ENCODE data around the gene NPSR1.

Gene NPSR1

GRCh38 chr7:34719636-34720035 lies 61.6 kb downstream of the NPSR1 start:
- DNase-seq (ENCODE audit: insufficient read length, low spot score) (no peak), FAIRE-seq (no peak)

GRCh38 chr7:34720289-34720688 lies 62.3 kb downstream of the NPSR1 start:
- FAIRE-seq: no peak
- DNase-seq (ENCODE audit: insufficient read length, low spot score): no peak

DNA sequence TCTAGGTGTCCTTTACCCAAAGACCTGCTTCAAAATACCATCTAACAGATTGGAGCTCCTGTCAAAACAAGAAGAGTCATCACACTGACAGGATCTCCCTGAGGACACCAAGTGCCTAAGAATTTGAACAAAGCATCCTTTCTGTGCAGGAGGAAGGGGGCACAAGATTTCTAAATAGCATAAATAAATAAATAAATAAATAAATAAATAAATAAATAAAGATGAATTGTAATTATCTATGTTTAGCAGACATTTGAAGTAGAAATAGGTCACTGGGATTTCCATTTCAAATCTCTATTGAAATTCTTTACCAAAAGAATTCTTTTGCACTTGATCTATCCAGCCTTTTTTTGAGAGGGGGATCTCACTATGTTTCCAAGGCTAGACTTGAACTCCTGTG lies 65.3 kb downstream of the NPSR1 start:
- DNase-seq (ENCODE audit: insufficient read length, low spot score) (no peak), FAIRE-seq (no peak)

DNA sequence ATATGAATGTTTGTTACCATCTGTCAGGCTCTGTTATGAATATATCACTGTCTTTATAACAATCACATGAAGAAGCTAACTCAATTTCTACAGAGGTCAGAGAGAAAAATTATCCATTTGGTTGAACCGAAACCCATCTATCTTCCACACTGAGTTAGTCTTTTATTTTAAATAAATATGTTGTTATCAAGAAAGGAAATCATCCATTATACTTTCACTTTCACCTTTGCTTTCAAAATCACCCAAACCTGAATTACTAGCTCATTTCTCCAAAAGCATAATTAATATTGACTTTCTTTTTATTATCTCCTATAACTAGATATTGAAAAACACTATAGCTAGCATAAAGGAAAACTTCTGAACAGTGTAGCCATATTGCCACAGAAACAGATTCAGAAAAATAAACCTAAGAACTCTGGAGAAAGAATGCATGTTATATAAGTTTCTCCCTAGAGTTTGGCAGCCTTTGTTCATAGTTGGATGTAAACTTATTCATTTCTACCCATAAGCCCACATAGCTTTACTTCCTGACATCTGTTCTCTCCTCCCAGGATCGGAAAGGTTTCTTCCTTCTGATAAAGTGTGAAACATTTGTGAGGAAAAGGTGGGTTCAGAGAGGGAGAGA lies 66.0 kb downstream of the NPSR1 start:
- no peak for DNase-seq (ENCODE audit: insufficient read length, low spot score)
- no peak for FAIRE-seq

- no peak for FAIRE-seq
Measured at GRCh38 chr7:34726221-34726620, 68.2 kb downstream of the NPSR1 start.

GRCh38 chr7:34727464-34727995 lies 69.5 kb downstream of the NPSR1 start:
- FAIRE-seq: no peak
- no peak for DNase-seq (ENCODE audit: insufficient read length, low spot score)

More at GRCh38 chr7:34726221-34726620, 68.2 kb downstream of the NPSR1 start:
- DNase-seq (ENCODE audit: insufficient read length, low spot score): no peak

DNA sequence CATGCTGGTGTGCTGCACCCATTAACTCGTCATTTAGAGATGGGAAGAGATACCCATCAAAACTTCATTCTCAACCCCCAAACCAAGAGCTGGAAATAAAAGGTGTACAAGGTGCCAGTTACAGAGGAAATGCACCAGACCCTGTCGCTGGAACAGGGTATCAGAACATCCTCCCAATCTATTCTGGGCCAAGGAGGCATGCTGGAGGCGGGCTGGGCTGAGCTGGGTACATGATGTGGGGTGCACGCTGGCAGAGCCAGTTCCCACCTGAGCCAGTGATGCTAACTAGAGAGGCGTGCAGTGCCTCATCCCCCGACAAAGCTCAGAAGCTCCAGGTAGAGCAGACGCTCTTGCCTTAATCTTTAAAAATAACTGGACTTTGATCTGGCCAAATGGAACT lies 70.1 kb downstream of the NPSR1 start:
- FAIRE-seq (no peak), DNase-seq (ENCODE audit: insufficient read length, low spot score) (no peak)

DNA sequence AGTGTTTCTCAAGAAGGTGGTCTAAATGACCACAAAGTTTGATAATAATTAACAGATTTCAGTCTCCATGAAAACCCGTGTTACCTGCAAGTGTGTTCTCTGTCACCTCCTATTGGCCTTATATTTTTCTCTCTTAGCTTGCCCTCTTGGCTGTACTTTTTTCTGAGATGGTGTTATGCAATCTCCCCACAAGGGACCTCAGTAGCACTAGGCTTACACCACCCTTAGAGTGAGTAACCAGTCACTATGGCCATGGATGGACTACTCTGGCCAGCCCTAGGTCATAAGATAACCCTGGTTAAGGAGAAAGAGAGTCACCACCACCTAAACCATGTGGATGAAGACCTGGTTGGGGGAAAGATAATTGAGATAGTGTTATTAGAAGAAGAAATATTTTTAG lies 76.8 kb downstream of the NPSR1 start:
- FAIRE-seq (no peak), DNase-seq (ENCODE audit: insufficient read length, low spot score) (no peak)

- DNase-seq (ENCODE audit: insufficient read length, low spot score) (no peak), FAIRE-seq (no peak)
Measured at GRCh38 chr7:34735526-34735925, 77.5 kb downstream of the NPSR1 start.

GRCh38 chr7:34739651-34740300 lies 81.8 kb downstream of the NPSR1 start:
- no peak for FAIRE-seq

GRCh38 chr7:34740840-34741239 lies 82.8 kb downstream of the NPSR1 start:
- DNase-seq (ENCODE audit: insufficient read length, low spot score) (no peak), FAIRE-seq (no peak)

More at GRCh38 chr7:34739651-34740300, 81.8 kb downstream of the NPSR1 start:
- DNase-seq (ENCODE audit: insufficient read length, low spot score): no peak

DNA sequence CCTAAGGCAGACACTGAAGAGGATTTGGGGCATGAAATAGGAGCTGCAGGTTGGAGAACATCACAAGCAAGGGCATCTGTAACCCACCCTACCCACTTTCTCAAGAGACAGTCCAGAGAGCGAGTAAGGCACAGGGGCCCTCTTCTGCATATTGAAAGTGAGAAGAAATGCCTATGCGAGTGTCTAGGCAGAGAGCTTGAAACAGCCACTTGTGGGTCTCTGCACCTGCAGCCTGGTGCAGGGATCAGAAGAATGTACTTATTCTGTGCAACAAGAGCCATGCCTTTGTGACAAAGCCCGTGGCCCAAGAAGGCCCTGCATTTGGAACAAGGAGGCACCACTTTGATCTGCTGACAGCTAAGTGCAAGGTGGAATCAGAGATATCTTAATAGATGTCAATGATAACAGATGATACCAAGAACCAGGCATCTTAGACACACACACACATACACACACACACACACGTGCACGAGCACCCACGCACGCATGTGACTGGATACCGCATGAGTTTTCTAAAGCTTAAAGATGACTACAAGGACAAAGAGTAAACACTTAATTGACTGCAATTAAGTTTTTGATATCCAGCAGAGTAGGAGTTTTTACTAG lies 89.3 kb downstream of the NPSR1 start:
- no peak for FAIRE-seq

GRCh38 chr7:34747867-34748727 lies 90.1 kb downstream of the NPSR1 start:
- no peak for FAIRE-seq
- DNase-seq (ENCODE audit: insufficient read length, low spot score): peak; percentile 41

More for the DNA sequence above, 89.3 kb downstream of the NPSR1 start:
- no peak for DNase-seq (ENCODE audit: insufficient read length, low spot score)

- DNase-seq (ENCODE audit: insufficient read length, low spot score) (no peak), FAIRE-seq (no peak)
Measured at GRCh38 chr7:34748728-34749089, 90.7 kb downstream of the NPSR1 start.

DNA sequence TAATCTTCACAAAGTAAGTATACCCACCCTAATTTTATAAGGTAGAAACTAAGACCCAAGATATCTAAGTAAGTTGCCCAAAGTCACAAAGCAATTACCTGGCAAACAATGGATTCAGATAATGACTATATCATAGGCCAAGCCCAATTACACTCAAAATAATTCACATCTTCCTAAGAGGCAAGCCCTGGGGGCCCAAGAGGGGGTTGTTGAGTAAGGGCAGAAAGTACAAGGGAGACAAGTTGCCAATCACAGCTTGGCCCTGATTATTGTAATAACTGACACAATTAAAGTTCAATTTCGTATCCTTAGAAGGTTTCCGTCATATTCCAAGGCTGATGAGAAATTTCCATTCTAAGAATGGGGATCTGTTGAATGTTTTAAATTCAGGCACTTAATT lies 91.4 kb downstream of the NPSR1 start:
- FAIRE-seq (no peak), DNase-seq (ENCODE audit: insufficient read length, low spot score) (no peak)

DNA sequence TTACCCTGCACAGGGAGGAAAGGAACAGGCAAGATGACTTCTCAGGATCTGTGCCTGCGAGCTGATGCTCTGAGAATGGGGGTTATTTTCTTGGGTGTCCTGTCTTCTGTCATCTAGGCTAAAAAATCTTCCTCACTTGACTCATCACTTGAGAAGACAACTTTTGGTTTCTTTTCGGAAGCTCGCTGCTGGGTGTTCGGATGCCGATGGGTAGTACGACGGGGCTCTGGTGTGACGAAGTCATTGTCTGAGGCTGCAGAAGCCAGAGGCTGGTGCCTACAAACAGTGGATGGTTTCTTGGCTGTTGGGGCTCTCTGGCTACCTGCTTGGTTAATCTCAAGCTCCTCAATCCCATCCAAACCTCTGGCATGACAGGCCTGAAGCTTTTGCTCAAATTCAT lies 92.2 kb downstream of the NPSR1 start:
- DNase-seq (ENCODE audit: insufficient read length, low spot score): no peak
- no peak for FAIRE-seq

DNA sequence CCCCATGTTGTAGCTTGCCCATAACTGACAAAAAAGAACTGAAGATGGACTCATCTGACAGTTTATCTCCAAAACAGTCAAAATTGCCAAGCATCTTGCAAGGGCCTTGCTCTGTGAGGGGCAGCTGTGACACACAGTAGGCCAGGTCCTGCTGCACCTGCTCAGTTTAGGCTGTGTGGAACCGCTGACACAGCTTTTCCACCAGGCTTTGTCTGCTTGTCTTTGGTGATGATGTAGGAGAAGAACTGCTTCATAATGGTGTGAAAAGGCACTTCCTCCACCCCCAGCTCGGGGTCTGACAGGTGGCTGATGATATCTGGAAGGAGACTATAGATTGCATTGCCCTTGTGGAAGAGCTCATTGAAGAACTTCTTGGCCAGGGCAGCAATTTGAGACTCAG lies 92.6 kb downstream of the NPSR1 start:
- DNase-seq (ENCODE audit: insufficient read length, low spot score) (no peak), FAIRE-seq (no peak)

GRCh38 chr7:34751725-34752643 lies 94.0 kb downstream of the NPSR1 start:
- no peak for FAIRE-seq

DNA sequence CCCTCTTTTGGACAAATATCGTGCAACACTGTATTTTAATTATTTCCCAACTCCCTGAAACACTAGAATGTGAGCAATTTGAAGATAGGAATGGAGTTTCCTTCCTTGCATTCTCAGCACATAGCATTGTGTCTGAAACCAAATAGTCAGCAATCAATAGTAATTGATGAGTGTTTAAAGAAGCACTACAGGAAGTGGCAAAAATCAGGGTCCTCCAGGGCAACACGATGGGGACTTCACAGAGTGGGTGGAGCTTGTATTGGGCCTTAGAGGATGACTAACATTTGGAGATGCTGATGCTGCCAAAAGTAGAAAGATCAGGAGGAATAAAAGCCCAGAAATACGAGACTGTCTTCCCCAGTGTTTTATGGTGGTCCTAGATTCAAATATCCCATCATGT lies 94.9 kb downstream of the NPSR1 start:
- DNase-seq (ENCODE audit: insufficient read length, low spot score): no peak
- no peak for FAIRE-seq

More at GRCh38 chr7:34751725-34752643, 94.0 kb downstream of the NPSR1 start:
- no peak for DNase-seq (ENCODE audit: insufficient read length, low spot score)

DNA sequence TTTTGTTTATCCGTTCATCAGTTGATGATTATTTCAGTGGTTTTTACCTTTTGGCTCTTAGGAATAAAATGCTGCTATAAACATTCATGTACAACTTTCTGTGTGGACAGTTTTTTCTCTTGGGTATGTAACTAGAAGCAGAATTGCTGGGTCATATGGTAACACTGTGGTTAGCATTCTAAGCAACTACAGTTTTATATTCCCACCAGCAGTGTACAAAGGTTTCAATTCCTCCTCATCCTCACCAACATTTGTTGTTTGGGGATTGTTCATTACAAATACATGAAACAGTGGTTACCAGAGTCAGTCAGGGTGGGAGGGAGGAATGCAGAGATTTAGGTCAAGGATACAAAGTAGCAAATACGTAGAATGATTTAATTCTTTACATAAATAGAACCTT lies 97.0 kb downstream of the NPSR1 start:
- DNase-seq (ENCODE audit: insufficient read length, low spot score): no peak
- no peak for FAIRE-seq

Data from HTR-8/SVneo (cell line).